Measurements from ENCODE around the gene ACTN4.

Gene ACTN4

DNA sequence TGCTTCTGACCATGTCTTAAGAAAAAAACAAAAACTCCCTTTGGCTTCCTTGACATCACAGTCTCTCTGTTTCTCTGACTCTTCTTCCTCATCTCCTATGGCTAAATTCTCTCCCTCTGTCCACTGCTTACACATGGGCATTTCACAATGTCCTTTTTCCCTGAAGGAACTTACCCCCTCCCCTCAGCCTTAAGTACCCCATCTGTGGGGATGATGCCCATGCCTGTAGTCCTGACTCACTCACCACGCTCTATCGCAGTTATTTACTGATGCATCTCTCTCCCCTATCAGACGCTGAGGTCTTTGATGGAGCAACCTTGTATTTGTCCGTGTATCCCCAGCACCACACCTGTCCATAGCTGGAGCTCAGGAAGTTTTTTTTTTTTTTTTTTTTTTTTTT is 32.4 kb downstream of the ACTN4 start:
- DNase-seq = peak; percentile 33

DNA sequence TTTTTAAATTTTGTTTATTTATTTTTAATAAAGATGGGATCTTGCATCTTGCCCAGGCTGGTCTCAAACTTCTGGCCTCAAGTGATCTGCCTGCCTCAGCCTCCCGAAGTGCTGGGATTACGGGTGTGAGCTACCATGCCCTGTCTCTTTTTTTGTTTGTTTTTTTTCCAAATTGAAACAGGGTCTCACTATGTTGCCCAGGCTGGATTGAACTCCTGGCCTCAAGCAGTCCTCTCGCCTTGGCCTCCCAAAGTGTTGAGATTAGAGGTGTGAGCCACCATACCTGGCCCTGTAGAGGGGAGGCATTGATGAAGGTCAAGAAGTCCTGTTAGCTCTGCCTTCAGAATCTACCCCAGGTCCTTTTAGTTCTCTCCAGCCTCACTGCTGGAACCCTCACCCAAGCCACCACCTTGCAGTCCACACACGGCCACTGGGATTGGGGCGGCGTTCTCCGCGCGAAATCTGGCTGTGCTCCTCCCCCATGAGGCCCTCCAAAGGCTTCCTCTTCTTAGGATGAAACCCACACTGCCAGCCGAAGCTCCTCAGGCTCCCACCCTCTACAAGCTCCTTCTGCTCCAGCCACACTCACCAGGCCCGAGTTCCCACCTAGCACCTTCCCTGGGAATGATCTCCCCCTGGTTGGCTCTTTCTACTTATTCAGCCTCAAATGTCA is 34.9 kb downstream of the ACTN4 start:
- no peak for DNase-seq

DNA sequence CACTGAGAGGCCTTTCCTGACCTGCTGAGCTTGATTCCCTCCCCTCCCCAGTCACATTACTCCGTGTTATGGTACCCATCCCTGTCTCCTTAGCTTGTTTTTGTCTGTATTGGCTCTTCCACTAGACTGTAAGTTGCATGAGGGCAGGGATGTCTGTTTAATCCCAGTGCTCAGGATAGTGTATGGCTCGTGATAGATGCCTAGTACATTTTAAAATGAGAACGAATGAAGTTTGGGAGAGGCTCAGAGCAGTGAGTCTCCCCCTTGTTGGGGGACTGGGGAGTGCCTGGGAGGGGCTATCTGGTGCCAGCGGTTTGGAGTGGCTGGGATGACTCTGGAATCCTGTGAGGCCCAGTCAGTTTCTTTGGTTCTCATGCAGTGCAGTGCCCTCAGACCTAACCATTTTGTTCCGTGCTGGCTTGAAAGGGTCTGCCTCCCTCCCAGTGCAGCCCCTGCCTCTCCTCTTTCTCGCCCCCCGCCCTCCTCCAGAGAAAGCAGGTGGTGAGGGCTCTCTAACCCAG is 35.5 kb downstream of the ACTN4 start:
- no peak for DNase-seq

DNA sequence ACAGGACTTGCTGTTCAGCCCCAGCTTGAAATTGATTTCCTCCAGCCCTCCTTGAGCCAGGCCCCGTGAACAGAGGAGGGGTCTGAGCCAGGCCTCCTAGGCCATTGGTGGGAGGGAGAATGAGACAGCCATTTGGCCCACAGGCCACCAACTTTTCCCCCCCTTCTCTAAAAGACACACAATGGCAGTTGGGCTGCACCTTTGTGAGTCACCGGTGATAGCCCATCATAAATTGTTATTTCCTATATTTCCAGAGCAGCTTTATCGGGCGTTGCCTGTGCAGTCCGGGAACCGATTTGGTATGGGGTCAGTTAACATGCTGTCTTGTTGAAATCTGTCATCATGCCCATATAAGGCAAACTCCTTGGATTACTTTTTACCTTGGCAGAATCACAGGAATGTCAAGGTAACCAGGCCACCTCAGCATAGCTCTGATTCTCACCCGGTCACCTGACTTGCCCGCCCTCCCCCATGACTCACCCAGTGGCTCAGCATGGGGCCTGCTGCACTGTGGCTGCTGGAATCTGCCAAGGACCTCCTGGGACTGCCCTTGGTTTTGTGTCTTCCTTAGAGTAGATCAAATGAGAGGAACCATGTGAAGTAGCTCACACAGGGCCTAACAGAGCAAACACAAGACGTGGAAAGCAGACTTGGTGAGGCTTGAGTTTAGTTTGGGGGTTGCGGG is 36.1 kb downstream of the ACTN4 start:
- peak; percentile 96 for DNase-seq

DNA sequence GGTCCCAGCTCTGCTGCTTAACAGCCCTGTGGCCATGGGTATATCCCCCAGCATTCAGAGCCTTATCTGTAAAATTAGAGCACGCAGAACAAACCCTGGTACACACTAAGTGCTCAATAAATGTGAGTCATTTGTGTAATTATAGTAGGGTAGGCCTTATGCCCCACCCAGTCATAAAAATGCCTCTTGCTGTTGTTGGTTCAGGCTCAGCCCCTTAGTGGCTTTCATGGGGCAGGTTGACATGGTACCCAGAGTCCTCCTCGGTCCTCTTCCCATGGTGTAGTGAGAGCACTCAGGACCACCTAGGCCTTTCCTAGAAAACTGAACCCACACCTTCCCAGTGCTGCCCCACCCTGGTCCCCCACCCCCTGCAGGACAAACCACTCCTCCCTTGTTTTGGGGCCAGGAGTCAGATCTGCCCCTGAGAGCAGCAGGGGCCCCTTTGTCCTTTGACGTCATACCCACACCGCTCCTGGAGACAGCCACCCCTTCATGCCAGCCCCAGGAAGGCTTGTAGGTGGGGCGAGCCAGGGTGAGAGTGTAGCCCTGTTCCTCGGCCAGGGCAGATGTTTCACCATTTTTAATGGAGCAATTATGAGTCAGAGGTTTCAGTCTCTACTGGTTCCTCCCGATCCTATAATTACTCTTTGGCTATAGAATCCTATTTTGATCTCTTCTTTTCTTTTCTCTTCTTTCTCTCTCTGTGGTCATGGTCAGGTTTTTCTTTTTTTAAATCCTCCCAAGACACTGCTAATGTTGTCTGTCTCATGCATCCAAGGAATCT is 36.8 kb downstream of the ACTN4 start:
- DNase-seq = peak; percentile 61

DNA sequence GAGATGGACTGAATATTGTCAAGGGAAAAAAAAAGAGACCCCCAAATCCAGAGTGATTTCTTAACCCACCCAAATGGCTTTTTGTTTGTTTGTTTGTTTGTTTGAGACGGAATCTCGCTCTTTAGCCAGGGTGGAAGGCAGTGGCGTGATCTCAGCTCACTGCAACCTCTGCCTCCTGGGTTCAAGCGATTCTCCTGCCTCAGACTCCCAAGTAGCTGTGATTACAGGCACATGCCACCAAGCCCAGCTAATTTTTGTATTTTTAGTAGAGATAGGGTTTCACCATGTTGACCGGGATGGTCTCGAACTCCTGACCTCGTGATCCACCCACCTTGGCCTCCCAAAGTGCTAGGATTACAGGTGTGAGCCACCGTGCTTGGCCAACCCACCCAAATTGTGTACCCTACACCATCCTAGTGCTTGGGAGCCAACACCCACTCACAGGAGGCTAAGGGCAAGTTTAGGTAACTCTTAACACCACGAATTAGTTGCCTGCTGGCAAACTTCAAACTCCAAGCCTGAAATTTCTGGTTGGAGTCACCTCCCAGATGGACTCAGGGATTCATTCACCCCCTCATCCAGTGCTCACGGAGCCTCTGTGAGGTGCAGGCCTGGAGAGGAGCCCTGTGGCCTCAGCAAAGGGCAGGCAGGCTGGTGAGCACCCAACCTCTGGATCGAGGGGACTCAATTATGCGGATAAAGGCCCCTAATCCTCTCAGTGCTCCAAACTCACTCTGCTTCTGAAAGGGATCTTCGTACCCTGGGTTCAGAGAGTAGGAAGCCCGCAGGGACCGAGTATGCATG is 37.6 kb downstream of the ACTN4 start:
- DNase-seq = no peak

DNA sequence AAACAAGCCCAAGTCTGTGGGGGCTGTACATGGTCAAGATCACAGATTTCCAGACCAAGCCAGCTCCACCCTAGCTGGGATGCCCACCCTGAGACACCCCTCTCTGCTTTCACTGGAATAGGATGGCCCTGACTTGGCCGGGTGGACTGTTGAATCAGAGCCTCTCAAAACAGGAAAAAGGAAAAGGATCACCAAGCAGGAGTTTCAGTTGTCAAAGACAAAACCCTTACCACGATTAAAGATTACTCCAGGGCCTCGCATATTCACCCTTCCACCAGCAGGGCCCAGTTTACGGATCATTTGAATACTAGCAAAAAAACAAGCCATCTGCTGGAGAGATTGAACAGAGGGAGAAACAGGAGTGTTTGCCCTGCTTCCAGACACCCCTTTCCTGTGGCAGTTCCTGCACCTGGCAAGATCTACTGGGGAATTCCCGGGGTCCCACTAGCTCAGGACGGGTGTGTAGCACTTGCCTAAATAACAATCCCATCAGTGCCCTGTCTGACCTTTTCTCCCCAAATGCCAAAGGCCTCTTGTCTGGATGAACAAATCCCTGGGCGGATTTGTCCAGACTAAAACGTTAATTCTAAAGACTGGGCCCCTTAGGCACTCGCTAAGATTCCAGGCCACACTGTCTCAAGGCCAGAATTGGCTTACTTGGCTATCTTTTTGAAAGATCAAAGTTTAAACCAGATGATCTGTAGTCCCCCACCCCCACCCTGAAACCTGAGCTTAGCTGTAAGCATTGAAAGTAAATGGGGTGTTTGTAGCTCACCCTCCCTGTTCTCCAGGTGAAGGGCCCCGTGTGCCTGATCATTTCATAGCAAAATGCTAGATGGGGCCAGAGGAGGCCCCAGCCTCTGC is 38.4 kb downstream of the ACTN4 start:
- peak; percentile 60 for DNase-seq

DNA sequence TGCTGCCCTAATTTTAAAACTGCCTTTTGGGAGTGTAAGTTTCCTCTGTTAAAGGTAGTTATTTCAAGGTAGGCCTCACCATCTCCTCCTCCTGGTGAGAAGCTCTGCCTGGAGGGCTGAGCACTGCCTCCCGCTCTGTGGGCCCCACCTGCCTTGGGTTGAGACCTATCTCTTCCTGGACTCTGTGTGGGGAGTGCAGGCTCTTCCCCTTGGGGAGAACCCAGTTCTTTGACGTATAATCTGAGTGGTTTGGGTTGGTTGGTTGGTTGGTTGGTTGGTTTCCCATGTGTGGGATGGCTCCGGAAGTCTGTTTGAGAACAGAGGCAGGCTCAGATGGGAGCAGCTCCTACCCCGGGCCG is 39.1 kb downstream of the ACTN4 start:
- DNase-seq = no peak

DNA sequence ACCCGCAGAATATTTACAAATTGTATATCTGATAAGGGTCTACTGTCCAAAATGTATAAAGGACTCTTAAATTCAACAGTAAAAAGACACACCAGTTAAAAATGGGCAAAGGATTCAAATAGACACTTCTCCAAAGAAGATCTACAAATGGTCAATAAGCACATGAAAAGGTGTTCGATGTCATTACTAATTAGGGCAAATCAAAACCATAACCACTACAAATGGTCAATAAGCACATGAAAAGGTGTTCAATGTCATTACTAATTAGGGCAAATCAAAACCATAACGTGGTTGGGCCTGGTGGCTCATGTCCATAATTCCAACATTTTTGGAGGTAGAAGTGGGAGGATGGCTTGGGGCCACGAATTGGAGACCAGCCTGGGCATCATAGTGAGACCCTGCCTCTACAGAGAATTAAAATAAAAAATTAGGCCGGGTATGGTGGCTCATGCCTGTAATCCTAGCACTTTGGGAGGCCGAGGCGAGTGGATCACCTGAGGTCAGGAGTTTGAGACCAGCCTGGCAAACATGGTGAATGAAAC is 40.5 kb downstream of the ACTN4 start:
- DNase-seq = no peak

DNA sequence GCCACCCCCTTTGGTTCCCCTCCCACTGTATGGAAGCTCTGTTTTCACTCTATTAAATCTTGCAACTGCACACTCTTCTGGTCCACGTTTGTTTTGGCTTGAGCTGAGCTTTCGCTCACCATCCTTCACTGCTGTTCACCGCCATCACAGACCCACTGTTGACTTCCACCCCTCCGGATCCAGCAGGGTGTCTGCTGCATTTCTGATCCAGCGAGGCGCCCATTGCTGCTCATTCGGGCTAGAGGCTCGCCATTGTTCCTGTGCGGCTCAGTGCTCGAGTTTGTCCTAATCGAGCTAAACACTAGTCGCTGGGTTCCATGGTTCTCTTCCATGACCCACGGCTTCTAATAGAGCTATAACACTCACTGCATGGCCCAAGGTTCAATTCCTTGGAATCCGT is 42.7 kb downstream of the ACTN4 start:
- no peak for DNase-seq

DNA sequence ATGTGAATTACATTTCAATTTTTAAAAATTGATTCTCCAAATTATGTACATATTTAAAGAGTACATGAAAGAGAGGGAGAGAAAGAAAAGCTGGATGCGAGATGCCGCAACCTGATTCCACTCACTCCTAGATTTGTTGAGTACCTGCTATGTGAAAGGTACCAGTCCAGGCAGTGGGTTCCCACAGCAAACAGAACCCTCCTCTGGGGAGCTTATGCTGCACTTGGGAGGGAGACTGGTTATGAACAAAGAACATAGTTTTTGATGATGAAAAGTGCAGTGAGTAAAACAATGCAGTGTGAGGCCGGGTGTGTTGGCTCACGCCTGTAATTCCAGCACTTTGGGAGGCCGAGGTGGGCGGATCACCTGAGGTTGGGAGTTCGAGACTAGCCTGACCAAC is 43.4 kb downstream of the ACTN4 start:
- no peak for DNase-seq

DNA sequence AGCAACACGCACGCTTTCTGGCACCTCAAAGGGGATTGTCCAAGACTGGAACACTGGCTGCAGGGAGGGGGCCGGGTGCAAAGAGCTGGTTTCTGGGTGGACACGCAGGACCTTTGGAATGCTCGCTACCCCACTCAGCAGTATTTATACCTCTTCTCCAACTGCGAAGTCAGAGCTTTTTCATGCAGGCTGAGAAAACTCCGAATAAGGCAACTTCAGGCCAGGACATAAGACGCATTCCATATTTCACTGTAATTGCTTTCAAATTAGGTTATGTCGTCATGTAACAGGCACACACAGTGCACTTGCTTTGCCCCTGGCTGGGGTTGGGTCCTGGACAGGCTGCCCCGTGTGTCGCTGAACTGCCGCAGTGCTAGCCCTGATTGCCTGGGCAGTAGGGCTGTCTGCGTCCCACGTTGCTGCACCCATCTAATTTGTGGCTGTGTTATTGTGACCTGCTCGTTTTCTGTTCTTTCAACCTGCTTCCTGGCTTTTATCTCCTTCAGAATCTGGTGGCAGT is 44.5 kb downstream of the ACTN4 start:
- DNase-seq = no peak

DNA sequence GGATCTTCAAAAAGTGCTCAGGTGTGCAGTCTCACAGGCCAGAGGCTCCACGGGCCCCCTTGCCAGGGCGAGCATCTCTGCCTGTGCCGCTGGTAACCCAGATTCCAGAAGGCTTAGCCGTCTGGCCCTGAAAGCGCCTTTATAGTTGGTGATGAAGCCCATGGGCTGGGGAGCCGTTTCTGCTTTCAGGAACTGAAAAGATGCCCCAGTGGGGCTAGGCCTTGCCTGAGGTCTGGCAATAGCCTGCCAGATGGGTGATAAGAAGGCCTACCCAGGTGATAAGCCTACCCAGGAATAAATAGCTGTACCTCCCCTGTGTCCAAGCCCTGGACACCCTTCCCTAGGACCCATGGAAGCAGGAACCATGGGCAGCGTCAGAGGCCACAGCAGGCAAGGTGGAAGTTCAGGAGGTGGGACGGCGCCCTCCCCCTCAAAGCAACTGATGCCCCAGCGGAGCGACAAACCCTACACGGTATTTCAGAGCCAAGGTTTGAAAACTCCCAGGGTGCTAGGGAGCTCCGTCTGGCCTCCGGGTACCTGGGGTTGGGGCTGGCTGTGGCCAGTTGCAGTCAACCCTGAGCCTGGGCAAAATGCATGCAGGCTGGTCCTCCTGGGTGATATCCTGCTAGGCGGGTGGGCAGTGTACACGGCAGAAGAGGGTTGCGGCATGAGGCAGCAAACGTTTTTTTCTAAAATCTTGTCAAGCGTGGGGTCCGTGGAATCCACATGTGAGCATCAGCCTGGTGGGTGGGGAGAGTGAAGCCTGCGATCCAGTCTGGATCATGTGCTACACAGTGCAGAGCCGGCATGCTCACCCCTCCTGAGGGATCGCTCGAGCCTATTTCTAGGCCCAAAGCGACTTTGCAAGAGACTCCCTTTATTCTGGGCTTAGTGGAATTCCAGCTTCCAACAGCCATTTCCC is 45.3 kb downstream of the ACTN4 start:
- DNase-seq = no peak

DNA sequence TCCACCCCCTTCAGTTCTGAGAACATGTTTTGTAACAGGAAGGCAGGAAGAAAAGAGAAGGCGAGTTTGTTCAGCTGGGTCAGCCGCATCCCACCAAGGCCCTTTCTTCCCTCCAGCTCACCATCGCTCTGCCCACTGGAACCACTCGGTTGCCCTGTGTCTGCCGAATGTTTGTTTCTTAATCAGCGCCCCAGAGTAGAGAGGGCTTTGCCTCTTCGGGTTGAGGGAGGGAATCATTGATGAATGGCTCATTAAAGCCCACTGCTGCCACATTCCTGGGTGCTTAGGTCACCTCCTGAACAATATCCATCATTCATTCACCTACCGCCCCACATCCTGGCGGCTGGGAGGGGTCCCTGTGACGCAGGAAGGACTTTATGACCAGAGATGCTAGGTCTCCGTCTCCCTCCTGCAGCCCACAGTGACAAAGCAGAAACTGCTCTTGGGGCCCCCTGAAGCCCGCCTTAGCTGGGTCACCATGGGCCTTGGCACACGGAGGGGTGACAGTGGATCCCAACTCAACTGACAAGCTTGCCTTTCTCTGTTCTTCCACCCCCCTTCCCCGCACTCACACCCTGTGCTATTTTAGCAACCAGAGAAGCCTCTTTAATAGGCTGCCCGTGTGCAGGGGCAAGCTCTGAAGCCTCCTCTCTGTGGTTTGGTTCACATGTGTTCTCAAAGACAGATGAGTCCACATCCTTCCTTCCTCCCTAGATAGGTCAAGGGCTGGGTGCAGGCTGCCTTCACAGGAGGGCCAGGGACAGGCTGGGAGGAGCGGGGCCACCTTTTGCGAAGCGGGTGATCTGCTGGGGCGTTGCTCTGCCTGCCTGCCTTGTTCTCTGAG is 46.2 kb downstream of the ACTN4 start:
- no peak for DNase-seq

DNA sequence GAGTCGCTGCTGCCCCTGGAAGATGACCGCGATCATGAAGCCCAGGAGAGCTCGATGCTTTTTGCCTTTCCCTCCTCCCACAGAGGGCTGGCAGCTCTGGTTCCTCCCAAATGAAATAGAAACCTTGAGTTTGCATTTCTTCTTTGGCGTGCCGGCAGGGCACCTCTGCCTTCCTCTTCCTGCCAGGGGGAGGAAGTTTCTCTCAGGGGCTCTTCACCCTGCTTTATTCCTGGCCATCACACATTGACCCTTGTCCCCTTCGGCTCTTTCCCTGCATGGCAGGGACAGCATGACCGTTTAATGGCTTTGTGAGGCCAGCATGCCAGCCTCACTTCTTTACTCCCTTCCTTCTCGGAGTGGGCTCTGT is 47.9 kb downstream of the ACTN4 start:
- no peak for DNase-seq

DNA sequence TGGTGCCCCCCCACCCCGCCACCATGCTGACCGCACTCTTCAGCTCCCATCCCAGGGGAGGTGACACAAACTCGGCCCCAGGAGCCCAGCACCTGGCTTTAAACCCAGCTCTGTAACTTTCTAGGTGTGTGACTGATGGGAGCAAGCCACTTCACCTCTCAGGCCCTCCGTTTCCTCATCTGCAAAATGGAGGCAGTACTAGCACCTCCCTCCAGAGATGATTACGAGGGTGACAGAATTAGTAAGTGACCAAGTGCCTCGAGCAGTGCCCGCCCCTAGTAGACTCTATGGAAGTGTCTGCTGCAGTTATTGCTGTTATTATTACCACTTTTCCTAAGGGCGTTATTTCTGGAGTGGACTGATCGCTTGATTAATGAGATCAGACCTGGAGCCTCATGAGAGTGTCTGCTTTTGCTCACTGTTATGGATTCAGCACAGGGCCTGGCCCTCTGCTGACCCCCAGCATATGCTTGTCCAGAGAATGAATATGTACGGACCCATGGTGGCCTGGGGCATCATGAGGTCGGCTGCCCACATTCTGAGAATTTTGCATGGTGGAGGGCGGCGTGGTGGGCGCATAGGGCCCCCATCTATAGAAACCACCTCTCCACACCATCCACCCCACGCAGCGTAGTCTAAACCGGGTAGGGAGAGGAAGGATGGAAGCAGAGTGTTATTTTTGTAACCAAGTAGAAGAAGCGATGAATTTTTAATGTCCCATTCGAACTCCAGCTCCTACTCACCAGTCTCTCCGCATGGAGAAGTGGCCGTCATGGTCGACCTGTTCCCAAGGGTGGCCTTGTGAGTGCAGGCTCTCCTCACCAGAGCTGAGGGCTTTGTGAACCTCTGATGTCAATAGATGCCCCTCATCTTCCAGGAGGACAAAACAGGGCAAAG is 48.6 kb downstream of the ACTN4 start:
- no peak for DNase-seq

DNA sequence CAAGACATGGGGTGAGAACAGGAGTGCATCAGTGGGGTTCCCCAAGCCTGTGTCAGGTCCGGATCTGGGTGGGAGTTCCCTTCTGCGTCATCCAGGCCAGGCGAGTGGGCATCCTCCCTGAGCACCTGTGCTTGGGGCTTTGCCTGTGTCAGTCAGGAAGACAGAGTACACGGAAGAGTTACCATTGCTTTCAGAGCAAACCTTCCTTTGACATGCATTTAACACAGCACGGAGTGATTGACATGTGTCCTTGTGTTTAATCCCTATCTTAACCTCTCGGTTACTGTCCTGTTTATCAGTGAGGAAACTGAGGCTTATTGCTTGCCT is 49.2 kb downstream of the ACTN4 start:
- no peak for DNase-seq

DNA sequence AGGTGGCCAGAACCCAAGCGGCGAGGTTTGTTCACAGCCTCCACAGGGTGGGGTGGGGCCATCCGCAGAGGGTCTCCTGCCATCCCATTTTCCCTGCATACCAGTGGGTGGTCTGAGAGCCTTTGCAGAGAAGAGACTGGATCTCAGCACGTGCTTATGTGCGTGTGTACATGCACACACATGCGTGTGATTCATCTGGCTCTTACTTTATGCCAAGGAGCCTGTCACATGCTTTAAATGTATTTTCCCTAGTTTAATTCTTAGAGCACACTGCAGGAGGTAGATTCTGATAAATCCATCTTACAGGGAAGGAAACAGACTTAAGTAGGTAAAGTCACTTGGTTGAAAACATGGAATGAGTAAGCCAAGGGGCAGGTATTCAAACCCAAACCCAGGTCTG is 49.7 kb downstream of the ACTN4 start:
- no peak for DNase-seq

DNA sequence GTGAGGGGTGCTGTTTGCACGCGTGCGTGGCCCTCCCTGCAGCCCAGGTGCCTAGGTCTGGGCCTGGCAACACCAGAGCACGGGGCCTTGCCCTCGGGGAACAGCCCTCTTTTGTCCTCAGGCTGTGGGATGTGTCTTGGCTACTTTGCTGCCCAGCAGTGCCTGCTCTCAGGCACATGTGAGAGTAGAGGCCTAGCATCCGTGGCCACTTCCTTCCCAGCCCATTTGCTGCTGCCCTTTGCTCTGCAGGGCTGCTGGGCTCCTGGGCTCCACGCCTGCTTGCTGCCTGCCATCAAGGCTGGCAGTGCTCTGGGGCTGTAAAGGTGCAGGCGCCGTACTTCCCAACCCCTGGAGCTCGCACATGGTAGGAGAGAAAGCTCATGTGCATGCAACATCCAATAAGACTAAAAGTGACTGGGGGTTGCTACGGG is 50.2 kb downstream of the ACTN4 start:
- DNase-seq = no peak

Measured in DMS53 (cell line).